ENCODE data around the gene ARPC5. TPM values are rescaled to one million over a fixed set of nuclear protein-coding genes. Genes with fewer than 3 reads are reported as not detected.

Gene ARPC5
- total and polyA plus RNA-seq, 10 of the 15 experiments (the other 5 are each of a cell fraction or from before 2014, with no cell fraction given), result 238 to 784 (median 309) TPM

DNA sequence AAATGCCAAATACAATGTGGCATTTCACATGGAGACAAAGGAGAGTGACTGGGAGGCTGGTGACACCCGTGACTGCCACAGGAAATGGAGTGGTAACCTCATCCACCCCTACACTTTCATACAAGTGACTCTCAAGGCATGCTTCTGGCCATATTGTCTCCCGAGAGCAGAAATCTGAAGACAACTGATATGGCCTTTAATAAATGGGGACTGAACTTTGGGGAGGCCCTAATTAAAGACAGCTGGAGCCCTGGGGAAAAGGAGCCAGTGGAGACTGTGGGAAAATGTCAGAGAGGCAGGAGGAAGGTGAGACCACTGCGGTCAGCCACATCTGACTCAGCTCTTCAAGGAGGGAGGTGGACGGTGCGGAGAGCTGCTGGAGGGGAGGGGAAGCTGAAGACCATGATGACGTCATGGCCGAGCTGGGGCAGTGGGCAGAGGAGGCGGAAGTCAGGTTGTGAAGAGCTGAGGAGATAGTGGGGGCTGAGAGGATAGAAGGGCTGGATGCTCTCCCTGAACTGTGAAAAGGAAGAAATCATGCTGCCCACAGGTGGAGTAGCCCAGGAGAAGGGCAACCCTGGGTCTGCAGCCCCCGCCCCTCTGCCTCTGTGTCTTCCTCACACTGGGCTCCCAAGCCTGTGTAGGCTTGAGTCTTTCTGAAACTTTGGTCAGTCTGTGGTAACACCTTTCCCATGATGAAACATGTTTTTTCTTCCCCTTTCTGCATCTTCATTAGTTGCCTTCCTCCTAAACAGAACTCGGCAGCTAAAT lies 31.4 kb downstream of the ARPC5 start (continued):
- TF ChIP-seq, protein P1, sequence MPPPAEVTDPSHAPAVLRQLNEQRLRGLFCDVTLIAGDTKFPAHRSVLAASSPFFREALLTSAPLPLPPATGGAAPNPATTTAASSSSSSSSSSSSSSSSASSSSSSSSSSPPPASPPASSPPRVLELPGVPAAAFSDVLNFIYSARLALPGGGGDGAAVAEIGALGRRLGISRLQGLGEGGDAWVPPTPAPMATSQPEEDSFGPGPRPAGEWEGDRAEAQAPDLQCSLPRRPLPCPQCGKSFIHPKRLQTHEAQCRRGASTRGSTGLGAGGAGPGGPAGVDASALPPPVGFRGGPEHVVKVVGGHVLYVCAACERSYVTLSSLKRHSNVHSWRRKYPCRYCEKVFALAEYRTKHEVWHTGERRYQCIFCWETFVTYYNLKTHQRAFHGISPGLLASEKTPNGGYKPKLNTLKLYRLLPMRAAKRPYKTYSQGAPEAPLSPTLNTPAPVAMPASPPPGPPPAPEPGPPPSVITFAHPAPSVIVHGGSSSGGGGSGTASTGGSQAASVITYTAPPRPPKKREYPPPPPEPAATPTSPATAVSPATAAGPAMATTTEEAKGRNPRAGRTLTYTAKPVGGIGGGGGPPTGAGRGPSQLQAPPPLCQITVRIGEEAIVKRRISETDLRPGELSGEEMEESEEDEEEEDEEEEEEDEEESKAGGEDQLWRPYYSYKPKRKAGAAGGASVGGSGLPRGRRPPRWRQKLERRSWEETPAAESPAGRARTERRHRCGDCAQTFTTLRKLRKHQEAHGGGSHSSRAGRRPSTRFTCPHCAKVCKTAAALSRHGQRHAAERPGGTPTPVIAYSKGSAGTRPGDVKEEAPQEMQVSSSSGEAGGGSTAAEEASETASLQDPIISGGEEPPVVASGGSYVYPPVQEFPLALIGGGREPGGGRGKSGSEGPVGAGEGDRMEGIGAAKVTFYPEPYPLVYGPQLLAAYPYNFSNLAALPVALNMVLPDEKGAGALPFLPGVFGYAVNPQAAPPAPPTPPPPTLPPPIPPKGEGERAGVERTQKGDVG (CRISPR knock-in tag; IDR thresholded peaks at IDR 0.05), result peak; percentile 92
- TF ChIP-seq HCFC1 (IDR thresholded peaks at IDR 0.05; ENCODE audit: low read length) (peak; percentile 22; the same call in 1 of the 2 replicates), TCF3 (IDR thresholded peaks at IDR 0.05; ENCODE audit: borderline replicate concordance, insufficient read depth, low read depth, low read length) (peak; percentile 40; the same call in 1 of the 2 replicates), ZNF384 (IDR thresholded peaks at IDR 0.05; ENCODE audit: borderline replicate concordance, low read depth, low read length) (no peak), IKZF2 (IDR thresholded peaks at IDR 0.05) (peak; percentile 98), RB1 (IDR thresholded peaks at IDR 0.05; ENCODE audit: borderline replicate concordance) (peak; percentile 70; the same call in 1 of the 2 replicates), ZZZ3 (IDR thresholded peaks at IDR 0.05; ENCODE audit: control insufficient read depth, insufficient read length, low read depth) (no peak), STAT3 (IDR thresholded peaks at IDR 0.05; ENCODE audit: low read depth, low read length) (peak; percentile 66; the same call in 1 of the 2 replicates), ESRRA (IDR thresholded peaks at IDR 0.05; ENCODE audit: low read length) (no peak), CHD4 (IDR thresholded peaks at IDR 0.05) (no peak), CREB1 (IDR thresholded peaks at IDR 0.05; ENCODE audit: low read depth) (peak; percentile 68), MEF2B (IDR thresholded peaks at IDR 0.05; ENCODE audit: partially characterized antibody, poor library complexity, severe bottlenecking) (peak; percentile 98), POU2F2 (IDR thresholded peaks at IDR 0.05; ENCODE audit: borderline replicate concordance, low read depth, low read length) (peak; percentile 26; the same call in 1 of the 3 replicates), IRF4 (IDR thresholded peaks at IDR 0.05; ENCODE audit: low read depth, low read length) (no peak), SMAD1 (IDR thresholded peaks at IDR 0.05; ENCODE audit: low read depth, partially characterized antibody) (peak; percentile 87), CBX5 (IDR thresholded peaks at IDR 0.05; ENCODE audit: low read depth) (no peak), RFX5 (IDR thresholded peaks at IDR 0.05; ENCODE audit: low read depth, low read length) (no peak), MXI1 (IDR thresholded peaks at IDR 0.05; ENCODE audit: low read depth, low read length) (peak; percentile 46), FOS (IDR thresholded peaks at IDR 0.05; ENCODE audit: borderline replicate concordance, extremely low read depth, insufficient read length) (no peak)
- TF ChIP-seq, protein P2, sequence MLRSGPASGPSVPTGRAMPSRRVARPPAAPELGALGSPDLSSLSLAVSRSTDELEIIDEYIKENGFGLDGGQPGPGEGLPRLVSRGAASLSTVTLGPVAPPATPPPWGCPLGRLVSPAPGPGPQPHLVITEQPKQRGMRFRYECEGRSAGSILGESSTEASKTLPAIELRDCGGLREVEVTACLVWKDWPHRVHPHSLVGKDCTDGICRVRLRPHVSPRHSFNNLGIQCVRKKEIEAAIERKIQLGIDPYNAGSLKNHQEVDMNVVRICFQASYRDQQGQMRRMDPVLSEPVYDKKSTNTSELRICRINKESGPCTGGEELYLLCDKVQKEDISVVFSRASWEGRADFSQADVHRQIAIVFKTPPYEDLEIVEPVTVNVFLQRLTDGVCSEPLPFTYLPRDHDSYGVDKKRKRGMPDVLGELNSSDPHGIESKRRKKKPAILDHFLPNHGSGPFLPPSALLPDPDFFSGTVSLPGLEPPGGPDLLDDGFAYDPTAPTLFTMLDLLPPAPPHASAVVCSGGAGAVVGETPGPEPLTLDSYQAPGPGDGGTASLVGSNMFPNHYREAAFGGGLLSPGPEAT (IDR thresholded peaks at IDR 0.05; ENCODE audit: low read depth), result peak; percentile 92
- TF ChIP-seq, protein P3, sequence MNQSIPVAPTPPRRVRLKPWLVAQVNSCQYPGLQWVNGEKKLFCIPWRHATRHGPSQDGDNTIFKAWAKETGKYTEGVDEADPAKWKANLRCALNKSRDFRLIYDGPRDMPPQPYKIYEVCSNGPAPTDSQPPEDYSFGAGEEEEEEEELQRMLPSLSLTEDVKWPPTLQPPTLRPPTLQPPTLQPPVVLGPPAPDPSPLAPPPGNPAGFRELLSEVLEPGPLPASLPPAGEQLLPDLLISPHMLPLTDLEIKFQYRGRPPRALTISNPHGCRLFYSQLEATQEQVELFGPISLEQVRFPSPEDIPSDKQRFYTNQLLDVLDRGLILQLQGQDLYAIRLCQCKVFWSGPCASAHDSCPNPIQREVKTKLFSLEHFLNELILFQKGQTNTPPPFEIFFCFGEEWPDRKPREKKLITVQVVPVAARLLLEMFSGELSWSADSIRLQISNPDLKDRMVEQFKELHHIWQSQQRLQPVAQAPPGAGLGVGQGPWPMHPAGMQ (IDR thresholded peaks at IDR 0.05; ENCODE audit: borderline replicate concordance), result no peak
- TF ChIP-seq, protein P4, sequence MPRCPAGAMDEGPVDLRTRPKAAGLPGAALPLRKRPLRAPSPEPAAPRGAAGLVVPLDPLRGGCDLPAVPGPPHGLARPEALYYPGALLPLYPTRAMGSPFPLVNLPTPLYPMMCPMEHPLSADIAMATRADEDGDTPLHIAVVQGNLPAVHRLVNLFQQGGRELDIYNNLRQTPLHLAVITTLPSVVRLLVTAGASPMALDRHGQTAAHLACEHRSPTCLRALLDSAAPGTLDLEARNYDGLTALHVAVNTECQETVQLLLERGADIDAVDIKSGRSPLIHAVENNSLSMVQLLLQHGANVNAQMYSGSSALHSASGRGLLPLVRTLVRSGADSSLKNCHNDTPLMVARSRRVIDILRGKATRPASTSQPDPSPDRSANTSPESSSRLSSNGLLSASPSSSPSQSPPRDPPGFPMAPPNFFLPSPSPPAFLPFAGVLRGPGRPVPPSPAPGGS (IDR thresholded peaks at IDR 0.05; ENCODE audit: borderline replicate concordance, insufficient read depth, low read depth, low read length, poor library complexity, severe bottlenecking), result peak; percentile 92

Measured in GM12878 (cell line).